Kidney glomerular epithelial cell (primary cell): ENCODE results near the gene GRM6.

Experiments used
- DNase-seq: peaks from one replicate; lab custom pipeline; 2025; lab: John Stamatoyannopoulos, UW

Gene GRM6

GRCh38 chr5:178984145-178985072, 10.7 kb downstream of the GRM6 start:
- DNase-seq, result no peak

GRCh38 chr5:178983728-178984127, 11.4 kb downstream of the GRM6 start:
- DNase-seq, result no peak

GRCh38 chr5:178982941-178983340, 12.2 kb downstream of the GRM6 start:
- no peak for DNase-seq

GRCh38 chr5:178981381-178981780, 13.7 kb downstream of the GRM6 start:
- no peak for DNase-seq

GRCh38 chr5:178965465-178966055, 29.6 kb downstream of the GRM6 start:
- DNase-seq, result no peak

- no peak for DNase-seq
These were observed 53.8 kb downstream of the GRM6 start for GRCh38 chr5:178941361-178941760.

GRCh38 chr5:178940569-178941360, 54.4 kb downstream of the GRM6 start, which contains the start of gene ZNF454:
ZNF454 (plus strand) TSS chr5:178941198; CDS start chr5:178942792, 1,594 bp downstream.
- DNase-seq, result peak; percentile 54

GRCh38 chr5:178931846-178932760, 63.0 kb downstream of the GRM6 start:
- DNase-seq, result no peak
